MM.1S (cell line): Measurements from ENCODE around the gene UTF1.

Source experiments
- DNase-seq: peaks from one replicate; pipeline ENCODE4 v3.0.0-alpha.2; 2015
- H2AFZ ChIP-seq: fragments of 300-600 bp; sonication (generic); 2 replicates; pipeline ENCODE4 v1.6.0; 2016; ENCODE audit warnings: antibody characterized with exemption, low read length
- H3F3A ChIP-seq: fragments of 300-600 bp; sonication (generic); 2 replicates; pipeline ENCODE4 v1.6.1; 2016; ENCODE audit warnings: mild to moderate bottlenecking, antibody characterized with exemption, low read length, moderate library complexity, mixed read lengths; ENCODE audit not compliant: insufficient read depth
- H3K27ac ChIP-seq: fragments of 300-600 bp; sonication (generic); 2 replicates; pipeline ENCODE4 v1.5.1; 2016; ENCODE audit warnings: mild to moderate bottlenecking, low read length
- H3K27me3 ChIP-seq: fragments of 300-600 bp; sonication (generic); replicated peaks from 2 replicates; pipeline ENCODE4 v1.6.0; 2016; ENCODE audit warnings: low read length; ENCODE audit not compliant: insufficient read depth
- H3K36me3 ChIP-seq: fragments of 300-600 bp; sonication (generic); replicated peaks from 2 replicates; pipeline ENCODE4 v1.6.1; 2016; ENCODE audit warnings: mild to moderate bottlenecking, low read length, mixed read lengths; ENCODE audit not compliant: insufficient read depth
- H3K4me1 ChIP-seq: fragments of 300-600 bp; sonication (generic); 2 replicates; pipeline ENCODE4 v1.6.1; 2016; ENCODE audit warnings: low read length, mixed read lengths
- H3K4me2 ChIP-seq: fragments of 300-600 bp; sonication (generic); 2 replicates; pipeline ENCODE4 v1.6.0; 2016; ENCODE audit warnings: low read depth, low read length
- H3K4me3 ChIP-seq: fragments of 300-600 bp; sonication (generic); 2 replicates; pipeline ENCODE4 v1.5.1; 2016; ENCODE audit warnings: low read length, mixed read lengths
- H3K79me2 ChIP-seq: fragments of 300-600 bp; sonication (generic); 2 replicates; pipeline ENCODE4 v1.6.1; 2016; ENCODE audit warnings: mixed run types, low read length, mixed read lengths
- H3K9ac ChIP-seq: fragments of 300-600 bp; sonication (generic); 2 replicates; pipeline ENCODE4 v1.6.1; 2016; ENCODE audit warnings: low read length, mixed read lengths
- H3K9me2 ChIP-seq: fragments of 300-600 bp; sonication (generic); replicated peaks from 2 replicates; pipeline ENCODE4 v1.6.1; 2016; ENCODE audit warnings: mild to moderate bottlenecking, low read length, mixed read lengths; ENCODE audit not compliant: insufficient read depth
- H3K9me3 ChIP-seq: fragments of 300-600 bp; sonication (generic); replicated peaks from 2 replicates; pipeline ENCODE4 v1.6.1; 2016; ENCODE audit warnings: mild to moderate bottlenecking, low read length, mixed read lengths; ENCODE audit not compliant: insufficient read depth
- H4K20me1 ChIP-seq: fragments of 300-600 bp; sonication (generic); 2 replicates; pipeline ENCODE4 v1.6.1; 2016; ENCODE audit warnings: mild to moderate bottlenecking, low read length, moderate library complexity, mixed read lengths; ENCODE audit not compliant: insufficient read depth
- CTCF ChIP-seq: fragments of 300-600 bp; sonication (generic); IDR thresholded peaks from 2 replicates; pipeline ENCODE4 v1.5.1; 2016; ENCODE audit warnings: antibody characterized with exemption, low read length, mixed read lengths
- EZH2 ChIP-seq: fragments of 300-600 bp; sonication (generic); optimal IDR thresholded peaks from 2 replicates; pipeline ENCODE3; 2017; ENCODE audit warnings: low read depth, mild to moderate bottlenecking, antibody characterized with exemption, low read length, mixed read lengths
- EZH2phosphoT487 ChIP-seq: fragments of 300-600 bp; sonication (generic); IDR thresholded peaks from 2 replicates; pipeline ENCODE4 v1.6.1; 2018; ENCODE audit warnings: antibody characterized with exemption, low read length

Gene UTF1

GRCh38 chr10:133212853-133213494, 17.0 kb upstream of the UTF1 start:
- TF ChIP-seq CTCF: no peak
- TF ChIP-seq EZH2: no peak
- TF ChIP-seq EZH2phosphoT487: no peak
- Histone ChIP-seq H3K9me2 (no peaks in the 10 kb centered on the region), H3K27me3 (peaks cover 28% of the 10 kb centered on the region), H3K4me2 (no peak overlapping the region), H3K4me1 (no peaks in the 10 kb centered on the region), H2AFZ (no peak overlapping the region), H3K9ac (no peak overlapping the region), H3F3A (no peaks in the 10 kb centered on the region), H3K36me3 (no peaks in the 10 kb centered on the region), H3K4me3 (no peak overlapping the region), H3K27ac (no peak overlapping the region), H4K20me1 (no peaks in the 10 kb centered on the region), H3K79me2 (no peaks in the 10 kb centered on the region), H3K9me3 (no peaks in the 10 kb centered on the region)
- no peak for DNase-seq

- H3K9ac ChIP-seq: no peak overlapping the region
- H3F3A ChIP-seq: no peaks in the 10 kb centered on the region
- TF ChIP-seq CTCF: no peak
- no peak for TF ChIP-seq EZH2phosphoT487
- TF ChIP-seq EZH2: no peak
- H2AFZ ChIP-seq: no peak overlapping the region
- no peaks in the 10 kb centered on the region for H3K4me1 ChIP-seq
- H3K36me3 ChIP-seq: no peaks in the 10 kb centered on the region
- H3K4me3 ChIP-seq: no peak overlapping the region
- no peak overlapping the region for H3K4me2 ChIP-seq
- H3K9me2 ChIP-seq: no peaks in the 10 kb centered on the region
- no peak for DNase-seq
- no peaks in the 10 kb centered on the region for H4K20me1 ChIP-seq
- no peaks in the 10 kb centered on the region for H3K79me2 ChIP-seq
- peaks cover 37% of the 10 kb centered on the region for H3K27me3 ChIP-seq
- H3K27ac ChIP-seq: no peak overlapping the region
- no peaks in the 10 kb centered on the region for H3K9me3 ChIP-seq
Measured at GRCh38 chr10:133213641-133214467, 16.2 kb upstream of the UTF1 start.

GRCh38 chr10:133214468-133215410, 15.3 kb upstream of the UTF1 start:
- Histone ChIP-seq H3K4me1 (no peaks in the 10 kb centered on the region), H2AFZ (no peak overlapping the region), H3K36me3 (no peaks in the 10 kb centered on the region), H4K20me1 (no peaks in the 10 kb centered on the region), H3K4me3 (no peak overlapping the region), H3K79me2 (no peaks in the 10 kb centered on the region), H3K27me3 (peaks cover 44% of the 10 kb centered on the region), H3F3A (no peaks in the 10 kb centered on the region), H3K9ac (no peak overlapping the region), H3K27ac (no peak overlapping the region), H3K9me3 (no peaks in the 10 kb centered on the region), H3K4me2 (no peak overlapping the region), H3K9me2 (no peaks in the 10 kb centered on the region)
- DNase-seq: no peak
- TF ChIP-seq EZH2: no peak
- TF ChIP-seq CTCF: no peak
- no peak for TF ChIP-seq EZH2phosphoT487
